Measurements from ENCODE around the gene FNIP2.

DNA sequence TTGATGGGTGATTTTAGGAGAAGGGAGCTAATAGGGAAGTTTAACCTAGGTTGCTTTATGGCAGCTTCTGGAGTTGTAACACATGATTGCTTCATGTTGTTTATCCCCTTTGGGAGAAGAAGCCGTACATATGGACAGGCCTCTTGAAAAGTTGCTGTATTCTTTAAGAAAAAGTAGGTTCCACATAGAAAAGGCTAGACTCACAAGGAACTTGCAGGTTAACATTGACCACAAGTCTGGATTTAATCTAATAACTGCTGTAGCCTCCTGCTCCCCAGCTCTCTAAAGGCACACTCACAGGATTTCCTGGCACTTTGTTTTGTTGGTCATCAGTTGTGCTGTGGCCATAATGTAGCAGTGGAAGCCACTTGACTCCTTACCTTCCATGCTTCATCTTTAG, 19.7 kb downstream of the FNIP2 start:
- TF ChIP-seq CTCF (IDR thresholded peaks at IDR 0.05) (no peak), POLR2A (IDR thresholded peaks at IDR 0.05) (no peak)
